SK-N-SH (cell line): Measurements from ENCODE around the gene MYO18B.

ENCODE experiments used
- GABPA ChIP-seq: IDR thresholded peaks from 2 replicates; pipeline ENCODE4 v1.4.0; 2012; ENCODE audit warnings: low read depth, mild to moderate bottlenecking
- RCOR1 ChIP-seq: fragments of 150-350 bp; IDR thresholded peaks from 2 replicates; pipeline ENCODE4 v1.6.1; 2017; ENCODE audit warnings: antibody characterized with exemption, low read length
- TAF1 ChIP-seq: IDR thresholded peaks from 2 replicates; pipeline ENCODE4 v1.6.1; 2012; ENCODE audit warnings: low read depth, mild to moderate bottlenecking, low read length, moderate library complexity, borderline replicate concordance
- TEAD4 ChIP-seq: IDR thresholded peaks from 2 replicates; pipeline ENCODE4 v1.4.0; 2012; ENCODE audit warnings: mild to moderate bottlenecking, borderline replicate concordance; ENCODE audit not compliant: insufficient read depth
- TF ChIP-seq, protein P1 (sequence below): fragments of 200-600 bp; sonication (generic); IDR thresholded peaks from 2 replicates; pipeline ENCODE4 v1.6.1; 2017; ENCODE audit warnings: antibody characterized with exemption, mild to moderate bottlenecking, moderate library complexity
- TF ChIP-seq, protein P2 (sequence below): IDR thresholded peaks from 2 replicates; pipeline ENCODE4 v1.6.1; 2012; ENCODE audit warnings: mild to moderate bottlenecking, low read depth, low read length, moderate library complexity
- TF ChIP-seq, protein P3 (sequence below): IDR thresholded peaks from 2 replicates; pipeline ENCODE4 v1.4.0; 2012; ENCODE audit warnings: low read depth
- TF ChIP-seq, protein P4 (sequence below): IDR thresholded peaks from 2 replicates; pipeline ENCODE4; 2012

DNA sequence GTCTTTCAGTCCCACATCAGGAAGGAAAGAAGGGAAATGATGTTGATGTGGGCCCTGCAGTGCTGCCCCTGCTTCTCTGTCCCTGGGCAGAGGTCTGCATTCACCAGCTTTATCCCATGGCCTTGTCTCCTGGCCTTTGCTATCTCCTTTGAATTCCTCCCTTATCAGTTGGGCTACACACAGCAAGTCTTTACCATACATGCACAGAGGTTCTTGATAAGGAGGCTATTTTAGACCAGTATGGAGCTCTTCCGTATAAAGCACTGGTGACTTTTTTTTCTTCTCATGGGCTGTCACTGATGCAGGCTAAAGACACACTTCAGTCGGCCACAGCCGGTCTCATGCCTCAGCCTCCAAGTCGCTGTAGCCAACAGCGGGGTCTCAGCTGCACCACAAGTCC, 20.2 kb downstream of the MYO18B start:
- TF ChIP-seq RCOR1 = no peak
- TF ChIP-seq TAF1 = no peak
- TF ChIP-seq, protein P1, sequence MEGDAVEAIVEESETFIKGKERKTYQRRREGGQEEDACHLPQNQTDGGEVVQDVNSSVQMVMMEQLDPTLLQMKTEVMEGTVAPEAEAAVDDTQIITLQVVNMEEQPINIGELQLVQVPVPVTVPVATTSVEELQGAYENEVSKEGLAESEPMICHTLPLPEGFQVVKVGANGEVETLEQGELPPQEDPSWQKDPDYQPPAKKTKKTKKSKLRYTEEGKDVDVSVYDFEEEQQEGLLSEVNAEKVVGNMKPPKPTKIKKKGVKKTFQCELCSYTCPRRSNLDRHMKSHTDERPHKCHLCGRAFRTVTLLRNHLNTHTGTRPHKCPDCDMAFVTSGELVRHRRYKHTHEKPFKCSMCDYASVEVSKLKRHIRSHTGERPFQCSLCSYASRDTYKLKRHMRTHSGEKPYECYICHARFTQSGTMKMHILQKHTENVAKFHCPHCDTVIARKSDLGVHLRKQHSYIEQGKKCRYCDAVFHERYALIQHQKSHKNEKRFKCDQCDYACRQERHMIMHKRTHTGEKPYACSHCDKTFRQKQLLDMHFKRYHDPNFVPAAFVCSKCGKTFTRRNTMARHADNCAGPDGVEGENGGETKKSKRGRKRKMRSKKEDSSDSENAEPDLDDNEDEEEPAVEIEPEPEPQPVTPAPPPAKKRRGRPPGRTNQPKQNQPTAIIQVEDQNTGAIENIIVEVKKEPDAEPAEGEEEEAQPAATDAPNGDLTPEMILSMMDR = no peak
- TF ChIP-seq, protein P2, sequence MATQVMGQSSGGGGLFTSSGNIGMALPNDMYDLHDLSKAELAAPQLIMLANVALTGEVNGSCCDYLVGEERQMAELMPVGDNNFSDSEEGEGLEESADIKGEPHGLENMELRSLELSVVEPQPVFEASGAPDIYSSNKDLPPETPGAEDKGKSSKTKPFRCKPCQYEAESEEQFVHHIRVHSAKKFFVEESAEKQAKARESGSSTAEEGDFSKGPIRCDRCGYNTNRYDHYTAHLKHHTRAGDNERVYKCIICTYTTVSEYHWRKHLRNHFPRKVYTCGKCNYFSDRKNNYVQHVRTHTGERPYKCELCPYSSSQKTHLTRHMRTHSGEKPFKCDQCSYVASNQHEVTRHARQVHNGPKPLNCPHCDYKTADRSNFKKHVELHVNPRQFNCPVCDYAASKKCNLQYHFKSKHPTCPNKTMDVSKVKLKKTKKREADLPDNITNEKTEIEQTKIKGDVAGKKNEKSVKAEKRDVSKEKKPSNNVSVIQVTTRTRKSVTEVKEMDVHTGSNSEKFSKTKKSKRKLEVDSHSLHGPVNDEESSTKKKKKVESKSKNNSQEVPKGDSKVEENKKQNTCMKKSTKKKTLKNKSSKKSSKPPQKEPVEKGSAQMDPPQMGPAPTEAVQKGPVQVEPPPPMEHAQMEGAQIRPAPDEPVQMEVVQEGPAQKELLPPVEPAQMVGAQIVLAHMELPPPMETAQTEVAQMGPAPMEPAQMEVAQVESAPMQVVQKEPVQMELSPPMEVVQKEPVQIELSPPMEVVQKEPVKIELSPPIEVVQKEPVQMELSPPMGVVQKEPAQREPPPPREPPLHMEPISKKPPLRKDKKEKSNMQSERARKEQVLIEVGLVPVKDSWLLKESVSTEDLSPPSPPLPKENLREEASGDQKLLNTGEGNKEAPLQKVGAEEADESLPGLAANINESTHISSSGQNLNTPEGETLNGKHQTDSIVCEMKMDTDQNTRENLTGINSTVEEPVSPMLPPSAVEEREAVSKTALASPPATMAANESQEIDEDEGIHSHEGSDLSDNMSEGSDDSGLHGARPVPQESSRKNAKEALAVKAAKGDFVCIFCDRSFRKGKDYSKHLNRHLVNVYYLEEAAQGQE = no peak
- TF ChIP-seq, protein P3, sequence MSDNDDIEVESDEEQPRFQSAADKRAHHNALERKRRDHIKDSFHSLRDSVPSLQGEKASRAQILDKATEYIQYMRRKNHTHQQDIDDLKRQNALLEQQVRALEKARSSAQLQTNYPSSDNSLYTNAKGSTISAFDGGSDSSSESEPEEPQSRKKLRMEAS = no peak
- TF ChIP-seq GABPA = no peak
- TF ChIP-seq, protein P4, sequence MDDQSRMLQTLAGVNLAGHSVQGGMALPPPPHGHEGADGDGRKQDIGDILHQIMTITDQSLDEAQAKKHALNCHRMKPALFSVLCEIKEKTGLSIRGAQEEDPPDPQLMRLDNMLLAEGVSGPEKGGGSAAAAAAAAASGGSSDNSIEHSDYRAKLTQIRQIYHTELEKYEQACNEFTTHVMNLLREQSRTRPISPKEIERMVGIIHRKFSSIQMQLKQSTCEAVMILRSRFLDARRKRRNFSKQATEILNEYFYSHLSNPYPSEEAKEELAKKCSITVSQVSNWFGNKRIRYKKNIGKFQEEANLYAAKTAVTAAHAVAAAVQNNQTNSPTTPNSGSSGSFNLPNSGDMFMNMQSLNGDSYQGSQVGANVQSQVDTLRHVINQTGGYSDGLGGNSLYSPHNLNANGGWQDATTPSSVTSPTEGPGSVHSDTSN = no peak
- no peak for TF ChIP-seq TEAD4
